Mucosa of gallbladder (tissue), 1 donor: Measurements from ENCODE around the gene MYH7. TPM values are rescaled to one million over a fixed set of nuclear protein-coding genes. Genes with fewer than 3 reads are reported as not detected.

ENCODE experiments used
- DNase-seq: peaks from one replicate; pipeline ENCODE4 v3.0.0-alpha.2; 2020; ENCODE audit warnings: low spot score
- total RNA-seq: library from RNA; stranded (reverse); gene quantifications from one replicate; pipeline ENCODE4 v1.2.1, GENCODE V29; 2021
- donor health status: DM: no; HTN: no; CAD: no.

MYH7 gene
- total RNA-seq, 1 donor from 2014 or later, result 0.12 TPM

DNA sequence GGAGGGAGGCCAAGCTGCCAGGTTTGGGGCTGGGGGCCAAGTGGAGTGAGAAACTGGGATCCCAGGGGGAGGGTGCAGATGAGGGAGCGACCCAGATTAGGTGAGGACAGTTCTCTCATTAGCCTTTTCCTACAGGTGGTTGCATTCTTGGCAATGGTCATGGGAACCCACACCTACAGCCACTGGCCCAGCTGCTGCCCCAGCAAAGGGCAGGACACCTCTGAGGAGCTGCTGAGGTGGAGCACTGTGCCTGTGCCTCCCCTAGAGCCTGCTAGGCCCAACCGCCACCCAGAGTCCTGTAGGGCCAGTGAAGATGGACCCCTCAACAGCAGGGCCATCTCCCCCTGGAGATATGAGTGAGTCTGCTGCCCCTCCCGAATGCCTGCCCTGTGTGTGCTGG lies 62.4 kb downstream of the MYH7 start:
- no peak for DNase-seq

DNA sequence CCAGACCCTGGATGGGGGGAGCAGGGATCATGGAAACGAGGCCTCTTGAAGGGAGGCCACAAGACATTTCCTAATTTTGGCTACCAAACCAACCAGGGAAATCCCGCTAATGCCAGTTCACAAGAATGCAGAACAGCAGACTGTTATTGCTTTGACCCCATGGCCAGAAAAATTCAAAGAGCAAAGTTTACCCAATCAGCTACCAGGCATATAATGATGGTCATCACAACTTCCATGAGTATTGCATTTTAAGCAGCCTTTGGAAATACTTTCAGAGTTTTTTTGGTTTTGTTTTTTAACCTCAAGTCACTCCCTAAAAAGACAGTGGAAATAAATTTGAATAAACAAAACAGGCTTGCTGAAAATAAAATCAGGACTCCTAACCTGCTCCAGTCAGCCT lies 63.0 kb downstream of the MYH7 start, which contains the start of gene IL25:
TSS of gene IL25 (plus strand) at position 301 of the 400 bp plus-strand sequence.
- DNase-seq, result no peak

DNA sequence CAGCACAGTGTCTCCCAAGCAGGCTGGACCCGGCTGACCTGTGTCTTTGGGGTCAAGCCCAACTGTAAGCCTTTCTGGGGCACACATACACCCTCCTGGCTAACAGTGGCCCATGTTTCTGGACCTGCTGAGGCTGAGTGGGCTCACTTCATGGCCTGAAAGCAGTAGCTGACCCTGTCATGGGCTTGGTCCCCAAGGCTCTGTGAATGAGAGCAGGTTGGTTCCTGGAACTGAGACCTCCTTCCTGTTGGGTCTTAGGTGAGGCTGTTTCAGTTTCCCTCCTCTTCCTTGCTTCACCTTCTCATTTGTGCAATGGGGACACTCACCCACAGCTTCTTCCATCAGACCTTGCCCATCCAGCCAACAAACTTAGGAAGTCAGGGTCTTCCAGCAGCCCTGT lies 63.6 kb downstream of the MYH7 start:
- DNase-seq, result no peak

DNA sequence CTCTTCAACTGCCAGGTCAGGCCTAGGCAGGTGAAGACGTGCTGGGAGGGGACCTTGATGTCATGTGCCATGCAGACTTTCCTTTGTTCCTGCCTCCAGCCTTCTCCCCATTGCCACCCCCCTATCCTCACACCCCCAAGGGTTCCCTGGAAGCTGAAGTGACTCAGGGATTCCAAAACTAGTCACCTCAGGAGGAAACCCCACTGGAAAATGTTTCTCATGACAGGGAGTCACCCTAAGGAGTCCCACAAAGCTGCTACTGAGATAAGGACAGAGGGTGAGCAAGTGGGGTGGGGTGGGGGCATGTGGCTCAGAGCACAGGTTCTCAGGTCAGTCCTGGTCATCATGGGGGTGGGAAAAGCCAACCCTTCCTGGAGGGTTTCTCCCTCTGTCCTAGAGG lies 65.2 kb downstream of the MYH7 start:
- DNase-seq, result no peak

DNA sequence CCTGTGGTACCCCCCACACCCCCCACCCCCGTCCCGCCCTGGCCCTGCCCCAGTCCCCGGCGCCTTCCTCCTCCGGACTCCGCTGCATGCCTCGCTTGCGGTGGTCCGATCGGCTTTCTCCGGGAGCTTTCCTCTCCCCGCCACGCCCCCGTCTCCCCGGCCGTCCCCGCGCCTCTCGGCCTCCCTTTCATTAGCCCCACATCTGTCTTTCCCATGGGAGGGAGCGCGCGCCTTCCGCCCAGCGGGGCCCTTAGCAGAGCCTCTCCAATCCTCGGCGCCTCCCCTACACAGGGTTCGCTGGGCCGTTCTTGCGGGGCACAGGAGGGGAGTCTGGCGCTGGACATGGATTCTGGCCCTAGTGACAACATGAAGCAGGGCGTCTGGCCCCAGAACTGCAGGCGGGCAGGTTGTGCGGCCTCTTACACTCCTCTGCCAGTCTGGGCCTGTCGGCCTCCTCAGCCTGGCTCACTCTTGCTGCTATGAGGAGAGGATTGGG lies 69.0 kb downstream of the MYH7 start:
- peak; percentile 42 for DNase-seq

DNA sequence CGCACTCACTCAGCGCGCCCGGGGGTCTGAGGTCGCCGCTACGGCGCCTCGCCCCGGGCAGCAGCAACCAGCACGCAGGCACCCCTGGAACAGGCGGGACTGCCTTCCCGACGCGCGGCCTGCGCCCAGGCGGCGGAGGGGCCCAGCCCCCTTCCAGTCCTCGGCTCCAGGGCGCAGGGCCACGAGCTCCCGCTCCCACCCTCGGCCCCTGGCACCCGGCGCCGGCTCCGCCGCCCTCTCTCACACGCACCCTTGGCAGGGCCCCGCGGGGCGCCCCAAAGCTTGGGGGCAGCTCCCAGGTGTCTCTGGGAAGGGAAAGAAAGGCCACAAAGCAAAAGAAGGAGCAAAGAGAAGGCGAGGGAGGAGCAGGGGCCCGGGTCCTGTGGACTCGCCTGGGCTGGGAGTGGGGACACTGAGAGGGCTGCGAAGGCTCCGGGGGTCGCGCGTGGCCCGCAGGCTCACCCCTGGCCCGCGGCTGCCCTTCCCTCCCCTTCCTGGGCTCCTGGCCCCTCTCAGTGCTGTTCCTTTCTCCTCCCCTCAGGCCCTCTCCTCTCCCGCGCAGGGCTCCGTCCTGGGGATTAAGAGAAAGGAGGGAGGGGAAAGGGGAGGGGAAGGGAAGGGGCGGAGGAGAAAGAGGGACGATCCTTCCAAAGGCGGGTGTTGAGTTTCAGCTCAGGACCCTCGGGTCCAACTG lies 69.6 kb downstream of the MYH7 start:
- no peak for DNase-seq

DNA sequence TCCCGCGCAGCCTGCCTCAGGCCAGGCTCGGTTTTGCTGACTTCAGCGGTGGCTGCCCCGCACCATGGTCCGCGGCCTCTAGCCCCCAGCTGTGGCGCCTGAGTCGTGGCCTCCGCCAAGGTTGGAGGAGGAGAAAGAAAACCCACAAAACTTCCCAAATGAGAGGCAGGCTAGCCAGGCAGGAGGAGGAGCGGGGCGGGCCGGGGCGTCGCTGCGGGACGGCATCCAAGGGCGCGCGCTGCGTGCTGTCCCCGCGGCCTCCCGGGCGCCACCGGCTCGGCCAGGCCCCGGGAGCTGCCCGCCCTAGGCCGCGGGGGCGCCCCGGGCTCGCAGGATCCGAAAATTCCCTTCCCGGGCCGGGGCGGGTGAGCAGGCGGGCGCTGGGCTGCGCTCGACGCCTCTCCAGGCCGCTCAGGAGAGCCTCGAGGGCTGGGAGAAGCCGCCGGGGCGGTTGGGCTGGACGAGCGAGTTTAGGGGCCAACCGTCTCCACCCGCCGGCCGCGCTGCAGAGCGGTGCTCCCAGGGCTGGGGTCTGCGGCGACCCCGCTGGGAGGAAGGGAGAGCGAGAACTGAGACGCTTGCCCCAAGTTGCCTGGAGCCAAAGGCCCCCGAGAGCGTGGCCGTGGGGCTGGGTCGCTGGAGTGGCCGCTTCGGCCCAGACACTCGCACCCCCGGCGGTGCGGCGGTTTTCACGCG lies 70.3 kb downstream of the MYH7 start, which contains the start of gene EFS:
TSS of gene EFS (minus strand) at position 137 of the 696 bp plus-strand sequence. CDS start 147 bp downstream, outside the sequence.
- DNase-seq, result no peak

DNA sequence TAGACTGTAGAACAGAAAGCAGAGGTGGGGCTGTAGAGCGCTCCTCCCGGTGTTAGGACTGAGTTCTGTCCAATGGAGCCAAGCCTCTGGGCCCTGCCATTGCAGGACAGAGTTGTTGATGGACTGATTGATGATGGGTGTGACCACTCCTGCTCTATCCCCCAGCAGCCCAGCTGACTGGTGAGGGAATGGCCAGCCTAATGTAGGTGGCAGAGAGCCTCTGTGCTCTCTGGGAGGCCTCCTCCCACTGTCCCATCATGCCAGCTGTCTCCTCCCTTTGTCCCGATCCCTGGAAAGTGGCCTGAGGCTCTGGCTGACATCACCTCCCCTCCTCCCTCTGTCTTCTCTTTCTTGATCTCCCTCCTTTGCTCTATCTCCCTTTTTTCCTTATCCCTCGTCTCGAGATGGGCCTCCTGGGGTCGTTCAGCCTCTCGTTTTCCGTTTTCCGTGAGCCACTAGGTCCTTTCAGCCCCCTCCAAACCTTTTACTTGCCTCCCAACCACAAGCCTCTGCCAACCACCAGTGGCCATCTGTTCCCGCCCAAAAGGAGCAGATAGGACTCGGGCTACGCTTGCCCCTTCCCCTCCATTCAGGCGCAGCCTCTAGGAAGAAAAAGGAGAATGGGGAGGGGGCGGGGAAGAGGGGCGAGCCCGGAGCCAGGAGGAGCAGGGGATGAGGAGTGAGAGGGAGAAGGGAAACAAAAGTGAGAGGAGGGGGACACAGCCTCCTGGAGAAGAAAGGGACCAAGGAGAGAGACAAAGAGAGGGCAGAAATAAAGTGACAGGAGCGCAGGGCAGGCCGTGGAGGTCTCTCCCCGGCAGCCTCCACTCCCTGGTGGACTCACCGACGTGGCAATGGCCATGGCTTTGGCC lies 71.1 kb downstream of the MYH7 start:
- DNase-seq, result no peak

Other genes starting within 250 kb of the MYH7 start
- 0.20 TPM for gene RNF212B, start 197.7 kb downstream of the MYH7 start, total RNA-seq
- gene HOMEZ, start 149.5 kb downstream of the MYH7 start, total RNA-seq, result 26.0 TPM
- gene PPP1R3E, start 132.8 kb downstream of the MYH7 start, total RNA-seq, result 24.4 TPM
- gene BCL2L2, start 128.8 kb downstream of the MYH7 start, total RNA-seq, result 54.2 TPM
- gene PABPN1, start 114.2 kb downstream of the MYH7 start, total RNA-seq, result 186 TPM
- 64.3 TPM for gene SLC22A17, start 82.8 kb downstream of the MYH7 start, total RNA-seq
- gene EFS, start 70.5 kb downstream of the MYH7 start, total RNA-seq, result 10.8 TPM
- not detected for gene IL25, start 62.9 kb downstream of the MYH7 start, total RNA-seq
- 2.2 TPM for gene CMTM5, start 58.6 kb downstream of the MYH7 start, total RNA-seq
- gene MYH6, start 27.4 kb downstream of the MYH7 start, total RNA-seq, result not detected
- gene NGDN, start 34.0 kb upstream of the MYH7 start, total RNA-seq, result 22.9 TPM
- gene ZFHX2, start 116.1 kb upstream of the MYH7 start, total RNA-seq, result 12.5 TPM
- gene THTPA, start 120.6 kb upstream of the MYH7 start, total RNA-seq, result 29.1 TPM
- 294 TPM for gene AP1G2, start 132.1 kb upstream of the MYH7 start, total RNA-seq
- 1.2 TPM for gene JPH4, start 143.1 kb upstream of the MYH7 start, total RNA-seq
- 0.43 TPM for gene DHRS2, start 200.7 kb upstream of the MYH7 start, total RNA-seq